C1 segment of cervical spinal cord (tissue), 14 donors: Measurements from ENCODE around the gene ZCCHC2.

Experiments
- DNase-seq, 14 donors: peaks; one replicate each; lab custom pipeline; 2025; lab: John Stamatoyannopoulos, UW

ZCCHC2 gene

DNA sequence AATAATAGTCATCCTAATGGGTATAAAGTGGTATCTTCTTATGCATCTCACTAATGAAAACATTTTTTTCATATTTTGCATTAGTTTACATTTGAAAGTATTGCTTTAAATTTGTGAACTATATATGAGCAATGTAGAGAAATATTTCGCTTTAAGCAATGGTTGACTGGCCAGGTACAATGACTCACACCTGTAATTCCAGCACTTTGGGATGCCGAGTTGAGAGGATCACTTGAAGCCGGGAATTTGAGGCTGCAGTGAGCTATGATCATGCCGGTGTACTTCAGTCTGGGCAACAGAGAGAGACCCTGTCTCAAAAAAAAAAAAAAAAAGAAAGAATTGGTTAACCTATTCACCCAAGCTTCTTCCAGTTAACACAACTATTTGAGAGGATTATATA is 15.1 kb downstream of the ZCCHC2 start:
- DNase-seq, result no peak

- DNase-seq, result no peak
Observed at GRCh38 chr18:62538881-62539280, 16.1 kb downstream of the ZCCHC2 start.

GRCh38 chr18:62539284-62540165 is 16.7 kb downstream of the ZCCHC2 start:
- DNase-seq, result no peak

DNA sequence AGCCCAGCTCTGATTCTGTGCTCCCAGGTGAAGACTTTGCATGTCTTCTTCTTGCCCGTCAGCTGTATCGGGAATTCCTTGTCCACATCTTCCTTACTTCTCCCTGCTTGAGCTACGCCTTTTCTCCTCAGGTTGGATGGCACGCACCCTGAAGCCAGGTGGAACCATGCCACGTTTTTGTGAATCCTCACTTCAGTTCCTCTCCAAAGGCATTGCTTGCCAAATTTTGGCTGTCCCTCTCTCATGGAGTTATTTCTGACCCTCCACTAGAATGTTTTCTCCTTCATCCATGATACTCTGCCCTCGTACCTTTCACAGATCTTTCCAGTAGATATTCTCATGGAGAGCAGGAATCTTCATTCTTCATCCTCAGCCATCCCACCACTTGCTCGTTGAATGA is 20.2 kb downstream of the ZCCHC2 start:
- DNase-seq, result no peak

- DNase-seq, result no peak
Observed at GRCh38 chr18:62545098-62545497, 22.3 kb downstream of the ZCCHC2 start.

- no peak for DNase-seq
Observed at GRCh38 chr18:62549755-62550154, 26.9 kb downstream of the ZCCHC2 start.

DNA sequence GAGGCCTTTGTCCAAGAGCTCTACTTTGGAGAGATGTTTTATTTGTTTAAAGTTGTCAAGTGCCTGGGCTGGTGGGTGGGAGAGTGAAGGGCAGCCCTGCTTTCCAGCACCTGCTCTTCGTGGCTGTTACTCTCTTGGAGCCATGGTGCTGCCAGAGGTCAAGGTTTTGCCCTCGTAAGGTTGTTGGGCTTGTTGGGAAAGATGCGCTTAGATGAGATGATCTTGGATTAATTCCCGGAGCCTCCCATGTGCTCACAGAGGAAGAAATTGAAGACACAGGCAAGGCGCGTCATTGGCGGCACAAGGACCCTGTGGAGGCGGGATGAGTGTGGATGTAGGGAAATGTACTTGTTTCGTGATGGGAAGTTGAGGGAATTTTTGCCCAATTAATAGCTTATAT is 27.9 kb downstream of the ZCCHC2 start:
- no peak for DNase-seq

- DNase-seq, result no peak
Observed at GRCh38 chr18:62551972-62552513, 29.2 kb downstream of the ZCCHC2 start.

DNA sequence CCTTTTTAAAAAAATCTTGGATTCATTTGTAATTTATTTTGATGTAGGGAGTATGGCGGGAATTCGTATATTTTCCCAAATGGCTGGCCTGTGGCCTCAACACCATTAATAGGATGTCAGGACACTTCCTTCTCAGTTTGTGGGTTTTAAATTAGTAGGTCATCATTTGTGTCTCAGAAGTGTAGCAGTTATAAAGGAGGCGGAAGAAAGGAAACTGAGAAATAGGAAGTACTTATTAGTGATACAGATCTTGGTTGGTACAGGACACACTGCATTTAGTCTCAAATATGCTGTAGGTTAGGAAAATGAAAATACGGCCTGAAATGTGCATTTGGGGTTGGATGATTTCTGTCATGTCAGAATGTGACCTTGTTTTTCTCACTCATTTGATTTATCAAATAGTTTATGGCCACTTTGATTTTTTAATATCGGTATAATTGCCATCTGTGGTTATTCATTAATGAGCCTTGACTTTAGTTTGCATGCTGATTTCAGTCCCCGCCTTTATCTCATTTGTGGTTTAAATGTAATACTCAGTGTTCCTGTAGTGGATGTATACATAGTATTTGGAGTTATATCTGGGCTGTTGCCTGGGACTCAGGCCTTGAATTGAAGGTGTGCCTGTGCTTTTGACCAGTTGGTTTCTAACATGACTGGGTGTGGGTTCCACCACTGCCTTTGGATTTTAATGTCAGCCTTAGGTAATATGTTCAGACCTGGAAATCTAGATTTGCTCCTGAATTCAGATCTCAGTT is 31.4 kb downstream of the ZCCHC2 start:
- no peak for DNase-seq

GRCh38 chr18:62555135-62555534 is 32.3 kb downstream of the ZCCHC2 start:
- DNase-seq, result no peak

DNA sequence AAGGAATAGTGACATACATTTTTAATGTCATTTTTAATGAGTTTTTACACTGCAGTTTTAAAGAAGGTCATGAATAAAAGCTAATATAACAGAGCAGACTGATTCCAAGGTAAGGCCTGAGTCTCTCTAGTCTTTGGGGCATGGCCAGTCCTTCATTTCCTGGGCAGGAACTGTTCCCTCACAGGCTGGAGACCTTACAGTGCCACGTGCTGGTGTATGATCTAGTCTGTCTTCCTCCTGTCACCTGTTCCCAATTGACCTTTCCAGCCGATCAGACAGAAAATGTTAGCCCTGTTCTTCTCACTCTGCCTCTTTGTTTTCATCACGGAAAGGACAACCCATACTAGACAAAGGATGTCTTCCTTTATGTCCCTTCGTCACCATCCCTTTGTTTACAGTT is 33.6 kb downstream of the ZCCHC2 start:
- DNase-seq, result no peak

- no peak for DNase-seq
Observed at GRCh38 chr18:62558015-62558663, 35.3 kb downstream of the ZCCHC2 start.

DNA sequence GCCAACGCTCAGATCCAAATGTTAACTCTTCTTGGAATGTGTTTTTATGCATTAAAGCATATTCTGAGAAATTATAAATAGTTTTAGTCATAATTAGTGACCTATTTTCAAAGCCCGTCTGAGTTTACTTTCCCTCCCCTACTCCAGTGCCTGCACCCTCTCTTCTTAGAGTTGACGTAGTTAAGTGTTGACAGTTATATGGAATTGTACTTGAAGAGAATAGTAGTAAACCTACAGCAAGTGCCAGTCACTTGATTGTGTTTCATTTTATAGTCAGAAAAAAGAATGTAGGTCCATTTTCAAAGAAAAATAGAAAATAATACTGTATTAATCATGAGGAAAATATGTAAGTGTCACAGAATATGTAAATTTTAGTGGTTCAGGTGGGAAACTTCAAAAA is 41.2 kb downstream of the ZCCHC2 start:
- DNase-seq, result no peak

DNA sequence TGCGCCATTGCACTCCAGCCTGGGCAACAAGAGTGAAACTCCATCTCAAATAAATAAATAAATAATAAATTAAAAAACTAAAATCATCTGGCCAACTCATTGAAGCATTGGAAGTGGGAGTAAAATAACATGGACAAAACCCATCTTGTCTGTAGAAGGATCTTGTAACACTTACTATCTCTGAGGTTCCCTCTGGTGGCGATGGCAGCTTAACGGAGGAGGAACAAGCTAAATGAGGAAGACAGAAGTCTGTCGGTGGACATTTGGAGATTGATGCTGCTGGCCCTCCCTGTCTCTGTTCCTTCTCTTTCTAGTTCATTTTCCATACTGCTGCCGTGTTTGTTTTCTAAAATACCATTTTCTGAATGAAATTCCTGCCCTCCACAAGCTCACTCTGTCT is 43.4 kb downstream of the ZCCHC2 start:
- DNase-seq, result peak in 1 of 14 donors; percentile 15

- no peak for DNase-seq
Observed at GRCh38 chr18:62566818-62567217, 44.0 kb downstream of the ZCCHC2 start.

GRCh38 chr18:62569081-62569655 is 46.3 kb downstream of the ZCCHC2 start:
- DNase-seq, result no peak

DNA sequence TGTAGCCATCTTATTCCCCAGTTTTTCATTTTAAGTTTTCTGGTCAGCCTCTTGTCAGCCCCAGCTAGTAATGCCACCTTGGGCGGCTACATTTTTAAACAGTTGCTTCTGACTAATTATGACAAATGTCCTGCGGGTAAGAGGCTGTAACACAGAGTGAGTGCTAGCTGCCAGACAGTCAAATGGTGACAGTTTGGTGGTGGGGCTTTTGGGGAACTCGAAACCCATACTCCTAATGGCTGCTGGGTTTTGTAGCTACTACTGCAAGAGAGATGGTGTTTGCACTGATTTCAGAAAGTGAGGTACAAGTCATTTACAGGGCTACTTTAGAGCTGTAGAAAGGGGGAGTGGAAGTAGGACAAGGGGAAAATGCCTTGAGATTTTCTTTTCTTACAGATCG is 48.2 kb downstream of the ZCCHC2 start:
- no peak for DNase-seq

DNA sequence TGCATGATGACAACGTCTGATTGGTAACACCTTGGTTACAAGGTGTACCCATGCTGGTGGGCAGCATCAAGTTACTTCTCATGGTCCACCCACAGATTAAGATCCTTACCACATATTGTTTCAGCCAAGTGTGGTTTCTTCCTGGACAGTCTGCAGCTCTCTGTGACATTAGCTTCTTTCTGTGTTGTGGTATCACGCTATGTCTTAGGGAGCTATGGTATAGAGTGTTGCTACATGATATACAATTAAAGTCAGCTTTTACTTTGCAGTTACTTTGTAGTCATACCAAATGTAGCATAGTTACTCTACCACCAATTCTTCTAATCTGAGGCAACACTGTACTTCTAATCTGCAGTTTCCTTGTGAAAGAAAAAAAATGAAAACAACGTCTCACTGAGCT is 48.8 kb downstream of the ZCCHC2 start:
- DNase-seq, result no peak

DNA sequence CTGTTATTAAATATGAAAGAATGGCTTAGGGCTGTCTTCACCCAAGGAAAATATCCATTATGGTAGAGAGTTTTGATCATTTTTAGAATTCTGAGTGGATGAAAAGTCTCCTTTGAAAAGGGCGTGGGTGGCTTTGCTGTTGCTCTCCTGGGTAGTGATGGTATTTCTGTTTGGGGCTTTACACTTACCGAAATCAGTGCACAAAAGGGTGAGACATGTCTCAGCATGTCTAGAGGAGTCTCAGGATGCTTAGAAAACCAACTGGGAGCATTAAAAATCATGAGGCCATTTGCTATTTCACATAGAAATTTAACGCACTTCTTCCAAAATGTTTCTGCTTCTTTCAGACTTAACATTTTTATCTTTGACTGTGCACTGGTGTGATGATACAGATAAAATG is 49.6 kb downstream of the ZCCHC2 start:
- no peak for DNase-seq

- DNase-seq, result no peak
Observed at GRCh38 chr18:62574776-62575175, 52.0 kb downstream of the ZCCHC2 start.

DNA sequence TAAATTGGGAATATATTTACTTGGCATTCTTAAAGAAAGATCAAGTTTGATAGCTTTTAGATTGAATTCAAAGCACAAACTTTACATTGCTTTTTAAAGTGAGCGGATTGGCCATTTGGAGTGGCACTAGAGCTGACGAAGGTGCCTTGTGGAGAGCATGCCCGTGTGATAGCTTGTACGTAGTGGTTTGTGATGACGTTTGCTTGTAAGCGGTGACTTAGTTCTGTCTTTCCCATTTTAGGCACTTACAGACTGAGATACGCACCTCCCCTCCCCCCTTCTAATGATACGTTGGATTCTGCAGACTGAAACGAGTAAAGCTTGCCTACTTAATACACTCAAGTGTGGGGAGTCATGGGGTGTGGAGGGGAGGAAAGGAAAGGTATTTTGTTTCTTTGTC is 53.4 kb downstream of the ZCCHC2 start:
- no peak for DNase-seq
